Measurements from ENCODE around the gene TIAM1.

DNA sequence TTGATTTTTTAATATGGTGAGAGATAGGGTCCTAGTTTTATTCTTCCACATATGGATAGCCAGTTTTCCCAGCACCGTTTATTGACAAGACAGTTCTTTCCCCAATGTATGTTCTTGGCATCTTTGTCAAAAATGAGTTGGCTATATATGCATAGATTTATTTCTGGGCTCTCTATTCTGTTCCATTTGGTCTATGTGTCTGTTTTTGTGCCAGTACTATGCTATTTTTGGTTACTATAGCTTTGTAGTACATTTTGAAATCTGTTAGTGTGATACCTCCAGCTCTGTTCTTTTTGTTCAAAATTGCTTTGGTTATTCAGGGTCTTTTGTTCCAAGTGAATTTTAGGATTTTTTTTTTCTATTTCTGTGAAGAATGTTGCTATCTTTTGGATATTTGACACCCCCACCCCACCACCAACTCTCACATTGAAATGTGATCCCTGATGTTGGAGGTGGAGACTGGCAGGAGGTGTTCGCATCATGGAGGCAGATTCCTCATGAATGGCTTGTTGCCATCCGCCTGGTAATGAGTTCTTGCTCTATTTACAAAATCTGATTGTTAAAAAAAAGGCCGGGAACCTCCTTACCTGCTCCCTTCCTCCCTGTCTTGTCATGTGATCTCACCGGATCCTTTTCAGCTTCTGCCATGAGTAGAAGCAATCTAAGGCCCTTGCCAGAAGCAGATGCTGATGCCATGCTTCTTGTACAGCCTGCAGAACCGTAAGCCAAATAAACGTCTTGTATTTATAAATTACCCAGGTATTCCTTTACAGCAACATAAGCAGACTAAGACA is 251.0 kb downstream of the TIAM1 start:
- TF ChIP-seq CTCF (IDR thresholded peaks at IDR 0.05) (no peak), POLR2AphosphoS5 (IDR thresholded peaks at IDR 0.05) (no peak), POLR2A (IDR thresholded peaks at IDR 0.05; ENCODE audit: low read depth) (no peak)

Measured in esophagus muscularis mucosa (tissue), 3 donors.